ENCODE data around the gene LPIN2.
A peak's percentile ranks its signal among the peaks of the same experiment; 100 is the strongest.
"Not testable (repeated sequence)": the region's sequence is repeated elsewhere in the genome, so short reads cannot be mapped to it uniquely, and the experiment has no call there.

LPIN2 gene

GRCh38 chr18:3013024-3013804, at the start of gene LPIN2:
TSS of gene LPIN2 (minus strand) at chr18:3013144. CDS start at chr18:2960840, 52,304 bp downstream.
- DNase-seq (ENCODE audit: low read depth) = peak; percentile 80

GRCh38 chr18:3061581-3062312, 48.8 kb upstream of the LPIN2 start:
- no peak for DNase-seq (ENCODE audit: low read depth)

GRCh38 chr18:3060667-3061580, 48.0 kb upstream of the LPIN2 start:
- no peak for DNase-seq (ENCODE audit: low read depth)

- no peak for DNase-seq (ENCODE audit: low read depth)
Measured at GRCh38 chr18:3059272-3059671, 46.3 kb upstream of the LPIN2 start.

- no peak for DNase-seq (ENCODE audit: low read depth)
Measured at GRCh38 chr18:3058328-3059191, 45.6 kb upstream of the LPIN2 start.

- DNase-seq (ENCODE audit: low read depth) = no peak
Measured at GRCh38 chr18:3057526-3057925, 44.6 kb upstream of the LPIN2 start.

- no peak for DNase-seq (ENCODE audit: low read depth)
Measured at GRCh38 chr18:3056311-3056710, 43.4 kb upstream of the LPIN2 start.

GRCh38 chr18:3055816-3056215, 42.9 kb upstream of the LPIN2 start:
- DNase-seq (ENCODE audit: low read depth) = no peak

- DNase-seq (ENCODE audit: low read depth) = no peak
Measured at GRCh38 chr18:3055186-3055728, 42.3 kb upstream of the LPIN2 start.

- no peak for DNase-seq (ENCODE audit: low read depth)
Measured at GRCh38 chr18:3054780-3055179, 41.8 kb upstream of the LPIN2 start.

- DNase-seq (ENCODE audit: low read depth) = no peak
Measured at GRCh38 chr18:3054214-3054613, 41.3 kb upstream of the LPIN2 start.

- DNase-seq (ENCODE audit: low read depth) = no peak
Measured at GRCh38 chr18:3053081-3053480, 40.1 kb upstream of the LPIN2 start.

GRCh38 chr18:3052411-3052758, 39.4 kb upstream of the LPIN2 start:
- no peak for DNase-seq (ENCODE audit: low read depth)

- DNase-seq (ENCODE audit: low read depth) = no peak
Measured at GRCh38 chr18:3051718-3052410, 38.9 kb upstream of the LPIN2 start.

- not testable (repeated sequence) for DNase-seq (ENCODE audit: low read depth)
Measured at GRCh38 chr18:3049897-3050454, 37.0 kb upstream of the LPIN2 start.

- DNase-seq (ENCODE audit: low read depth) = no peak
Measured at GRCh38 chr18:3048820-3049349, 35.9 kb upstream of the LPIN2 start.

GRCh38 chr18:3048121-3048520, 35.2 kb upstream of the LPIN2 start:
- DNase-seq (ENCODE audit: low read depth) = no peak

- DNase-seq (ENCODE audit: low read depth) = no peak
Measured at GRCh38 chr18:3046216-3046808, 33.4 kb upstream of the LPIN2 start.

GRCh38 chr18:3044931-3045698, 32.2 kb upstream of the LPIN2 start:
- DNase-seq (ENCODE audit: low read depth) = no peak

Data from stimulated activated CD8-positive, alpha-beta memory T cell treated with anti-CD3 and anti-CD28 coated beads, Interleukin-15, amount 100 ng/mL, for 24 hours (primary cell).